ENCODE data around the gene ADGB. TPM values are rescaled to one million over a fixed set of nuclear protein-coding genes. Genes with fewer than 3 reads are reported as not detected.

ADGB gene
- total RNA-seq, 2 experiments from 2014 or later = not detected

- ATAC-seq (ENCODE audit: poor library complexity) = no peak
- Mint-ChIP-seq H3K4me1 (ENCODE audit: low read depth) (no peaks in the 10 kb centered on the region), H3K4me3 (no peak overlapping the region), H3K27me3 (peaks cover 3% of the 10 kb centered on the region), H3K9me3 (no peaks in the 10 kb centered on the region), H3K27ac (no peak overlapping the region), H3K36me3 (ENCODE audit: low read depth) (no peaks in the 10 kb centered on the region)
- Histone ChIP-seq H3K27ac (ENCODE audit: low read depth in 1 of 2, low read length in 2 of 2) (no peak overlapping the region), H3K36me3 (ENCODE audit: insufficient read depth, low read length) (no peaks in the 10 kb centered on the region), H3K27me3 (ENCODE audit: control insufficient read depth in 1 of 2, insufficient read depth in 2 of 2, low read length in 2 of 2) (no peaks in the 10 kb centered on the region), H3K4me1 (ENCODE audit: insufficient read depth, low read length) (peaks cover 7% of the 10 kb centered on the region), H3K4me3 (ENCODE audit: low read length) (no peak overlapping the region), H3K9me3 (ENCODE audit: control insufficient read depth in 1 of 2, insufficient read depth in 1 of 2, low read length in 2 of 2) (no peaks in the 10 kb centered on the region)
- CTCF ChIA-PET = no interaction called here
- DNase-seq = no peak
- no peak for TF ChIP-seq CTCF (IDR thresholded peaks at IDR 0.05)
- POLR2A ChIA-PET = no interaction called here
- intact Hi-C loops (cut with DNase I, micrococcal nuclease) = no loop called here
Observed at GRCh38 chr6:146861716-146862115, 262.9 kb downstream of the ADGB start.

- Histone ChIP-seq H3K27me3 (ENCODE audit: control insufficient read depth in 1 of 2, insufficient read depth in 2 of 2, low read length in 2 of 2) (no peaks in the 10 kb centered on the region), H3K4me1 (ENCODE audit: insufficient read depth, low read length) (peaks cover 6% of the 10 kb centered on the region), H3K36me3 (ENCODE audit: insufficient read depth, low read length) (no peaks in the 10 kb centered on the region), H3K9me3 (ENCODE audit: control insufficient read depth in 1 of 2, insufficient read depth in 1 of 2, low read length in 2 of 2) (no peaks in the 10 kb centered on the region), H3K27ac (ENCODE audit: low read depth in 1 of 2, low read length in 2 of 2) (no peak overlapping the region), H3K4me3 (ENCODE audit: low read length) (no peak overlapping the region)
- H3K9me3 Mint-ChIP-seq = no peaks in the 10 kb centered on the region
- no peak for DNase-seq
- peaks cover under 1% of the 10 kb centered on the region for H3K27me3 Mint-ChIP-seq
- ChIA-PET POLR2A (interaction anchor here (1.0 kb wide), 1 partner anchor 415 kb away, joined by 3 read pairs; no protein-coding TSS in a partner anchor), CTCF (no interaction called here)
- TF ChIP-seq CTCF (IDR thresholded peaks at IDR 0.05) = no peak
- H3K27ac Mint-ChIP-seq = no peak overlapping the region
- no peak overlapping the region for H3K4me3 Mint-ChIP-seq
- ATAC-seq (ENCODE audit: poor library complexity) = no peak
- intact Hi-C loops (cut with DNase I, micrococcal nuclease) = no loop called here
- no peaks in the 10 kb centered on the region for H3K4me1 Mint-ChIP-seq (ENCODE audit: low read depth)
- H3K36me3 Mint-ChIP-seq (ENCODE audit: low read depth) = no peaks in the 10 kb centered on the region
Observed at GRCh38 chr6:146862508-146862919, 263.7 kb downstream of the ADGB start.

GRCh38 chr6:146864300-146864699 lies 265.5 kb downstream of the ADGB start:
- ATAC-seq (ENCODE audit: poor library complexity) = no peak
- no peaks in the 10 kb centered on the region for H3K9me3 ChIP-seq (ENCODE audit: control insufficient read depth in 1 of 2, insufficient read depth in 1 of 2, low read length in 2 of 2)
- no peaks in the 10 kb centered on the region for H3K36me3 ChIP-seq (ENCODE audit: insufficient read depth, low read length)
- Mint-ChIP-seq H3K27me3 (no peaks in the 10 kb centered on the region), H3K9me3 (no peaks in the 10 kb centered on the region), H3K36me3 (ENCODE audit: low read depth) (no peaks in the 10 kb centered on the region), H3K4me3 (no peak overlapping the region), H3K4me1 (ENCODE audit: low read depth) (no peaks in the 10 kb centered on the region), H3K27ac (no peak overlapping the region)
- TF ChIP-seq CTCF (IDR thresholded peaks at IDR 0.05) = no peak
- intact Hi-C loops (cut with DNase I, micrococcal nuclease) = no loop called here
- H3K27me3 ChIP-seq (ENCODE audit: control insufficient read depth in 1 of 2, insufficient read depth in 2 of 2, low read length in 2 of 2) = no peaks in the 10 kb centered on the region
- ChIA-PET CTCF (no interaction called here), POLR2A (no interaction called here)
- DNase-seq = no peak
- H3K4me1 ChIP-seq (ENCODE audit: insufficient read depth, low read length) = no peaks in the 10 kb centered on the region
- no peak overlapping the region for H3K27ac ChIP-seq (ENCODE audit: low read depth in 1 of 2, low read length in 2 of 2)
- H3K4me3 ChIP-seq (ENCODE audit: low read length) = no peak overlapping the region
